AG08396 (cell line): ENCODE data around the gene AQP5.
A peak's percentile ranks its signal among the peaks of the same experiment; 100 is the strongest.

Experiments
- DNase-seq: peaks from one replicate; pipeline ENCODE4 v3.0.0; 2012; ENCODE audit warnings: low spot score, mixed read lengths

Gene AQP5

GRCh38 chr12:49964849-49965624, 3.4 kb downstream of the AQP5 start:
- no peak for DNase-seq

- DNase-seq = no peak
Observed at GRCh38 chr12:49965836-49966235, 4.2 kb downstream of the AQP5 start.

GRCh38 chr12:49966511-49967041, 4.9 kb downstream of the AQP5 start:
- no peak for DNase-seq

GRCh38 chr12:49967042-49967776, 5.5 kb downstream of the AQP5 start:
- peak; percentile 92 for DNase-seq

GRCh38 chr12:49967777-49968250, 6.1 kb downstream of the AQP5 start:
- DNase-seq = no peak

- DNase-seq = no peak
Observed at GRCh38 chr12:49968471-49968870, 6.8 kb downstream of the AQP5 start.

- no peak for DNase-seq
Observed at GRCh38 chr12:49969027-49969426, 7.4 kb downstream of the AQP5 start.

GRCh38 chr12:49969651-49970429, 8.2 kb downstream of the AQP5 start:
- DNase-seq = peak; percentile 1

GRCh38 chr12:49970658-49971057, 9.0 kb downstream of the AQP5 start:
- DNase-seq = peak; percentile 2

- DNase-seq = peak; percentile 2
Observed at GRCh38 chr12:49971141-49971540, 9.5 kb downstream of the AQP5 start.

GRCh38 chr12:49972129-49972528, 10.5 kb downstream of the AQP5 start:
- no peak for DNase-seq

- DNase-seq = no peak
Observed at GRCh38 chr12:49972641-49973360, 11.1 kb downstream of the AQP5 start, which contains the start of gene AQP6. Gene AQP6, plus strand, starts transcription at chr12:49972947. Its CDS starts 227 bp downstream, at chr12:49973174.

GRCh38 chr12:49973361-49973830, 11.7 kb downstream of the AQP5 start:
- no peak for DNase-seq

- DNase-seq = peak; percentile 84
Observed at GRCh38 chr12:49974231-49974675, 12.6 kb downstream of the AQP5 start.

- peak; percentile 6 for DNase-seq
Observed at GRCh38 chr12:49974677-49975317, 13.1 kb downstream of the AQP5 start.

GRCh38 chr12:49975318-49975761, 13.7 kb downstream of the AQP5 start:
- no peak for DNase-seq

GRCh38 chr12:49976557-49976956, 14.9 kb downstream of the AQP5 start:
- no peak for DNase-seq

- no peak for DNase-seq
Observed at GRCh38 chr12:49978125-49978524, 16.5 kb downstream of the AQP5 start.

GRCh38 chr12:49979016-49979586, 17.4 kb downstream of the AQP5 start:
- no peak for DNase-seq

GRCh38 chr12:49979791-49980190, 18.1 kb downstream of the AQP5 start:
- no peak for DNase-seq
